Spinal cord (tissue), 10 donors: ENCODE results near the gene LCOR. TPM values are rescaled to one million over a fixed set of nuclear protein-coding genes. Genes with fewer than 3 reads are reported as not detected.

Source experiments
- DNase-seq, 6 donors: peaks; one replicate each; pipeline versions ENCODE4 v3.0.0 to v3.0.0-alpha.2; 2013 to 2015; ENCODE audit warnings: low spot score in 6 of 6, low read depth in 4 of 6
- H3K27ac ChIP-seq: one replicate; pipeline ENCODE4 v1.5.1; 2013; ENCODE audit warnings: low read depth, low read length, control low read depth
- H3K27me3 ChIP-seq: one replicate; pipeline ENCODE4 v1.6.1; 2013; ENCODE audit warnings: low read length; ENCODE audit not compliant: control insufficient read depth, insufficient read depth
- H3K36me3 ChIP-seq: one replicate; pipeline ENCODE4 v1.6.1; 2013; ENCODE audit warnings: low read length; ENCODE audit not compliant: control insufficient read depth, insufficient read depth
- H3K4me1 ChIP-seq: one replicate; pipeline ENCODE4 v1.6.1; 2013; ENCODE audit warnings: low read length; ENCODE audit not compliant: control insufficient read depth, insufficient read depth
- H3K4me3 ChIP-seq: one replicate; pipeline ENCODE4 v1.5.1; 2013; ENCODE audit warnings: low read depth, low read length, control low read depth
- H3K9me3 ChIP-seq: one replicate; pipeline ENCODE4 v1.6.1; 2013; ENCODE audit warnings: low read length; ENCODE audit not compliant: control insufficient read depth, insufficient read depth
- WGBS: methylation state at CpG from one replicate; pipeline ENCODE4 v1.1.5; 2013; ENCODE audit warnings: missing lambda C conversion rate; ENCODE audit not compliant: insufficient coverage; 5-methylcytosine and 5-hydroxymethylcytosine counted together
- polyA plus RNA-seq, 2 donors: library from polyadenylated mRNA; unstranded; fragments of 120-200 nt; gene quantifications; one replicate each; pipeline ENCODE4 v1.2.1, GENCODE V29; 2013; ENCODE audit not compliant: insufficient read length in 2 of 2
- total RNA-seq, 2 donors: library from RNA; depleted of rRNA in 1 of 2; stranded (reverse); fragments of 120-200 nt in 1 of 2; fragments of >200 nt in 1 of 2; gene quantifications; one replicate each; pipeline versions ENCODE4 v1.2.3 to v1.2.4, GENCODE V29; 2013 to 2014
- donor health status: healthy.

The LCOR gene
- total and polyA plus RNA-seq, 4 donors: 12.6 to 59.8 (median 22.0) TPM

DNA sequence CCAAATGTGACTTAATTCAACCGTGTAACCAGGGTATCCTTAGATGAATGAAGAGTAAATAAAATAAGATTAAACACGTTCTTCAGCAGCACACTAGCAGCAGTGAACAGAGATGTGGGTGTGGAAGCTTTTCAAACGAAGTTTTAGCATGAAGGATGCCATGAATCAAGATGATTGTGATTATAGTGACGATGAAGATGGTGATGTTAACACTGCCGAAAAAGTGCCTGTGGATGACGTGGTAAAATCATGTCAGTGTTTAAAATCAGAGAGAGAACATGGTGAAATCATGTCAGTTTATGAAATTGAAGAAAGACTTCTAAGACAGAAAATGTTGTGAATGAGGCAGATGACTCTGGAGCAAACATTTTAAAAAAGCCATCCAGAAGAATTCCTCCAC, 19.2 kb downstream of the LCOR start:
- DNase-seq: no peak
- peaks cover 3% of the 10 kb centered on the region for H3K4me1 ChIP-seq
- H3K4me3 ChIP-seq: no peak overlapping the region
- no peaks in the 10 kb centered on the region for H3K27me3 ChIP-seq
- WGBS: 69% methylated on average over 5 of the region's 6 CpGs
- H3K36me3 ChIP-seq: no peaks in the 10 kb centered on the region
- H3K27ac ChIP-seq: no peak overlapping the region
- no peaks in the 10 kb centered on the region for H3K9me3 ChIP-seq

GRCh38 chr10:96856317-96856716, 24.2 kb downstream of the LCOR start:
- no peaks in the 10 kb centered on the region for H3K4me1 ChIP-seq
- H3K9me3 ChIP-seq: no peaks in the 10 kb centered on the region
- H3K36me3 ChIP-seq: peaks cover 4% of the 10 kb centered on the region
- H3K4me3 ChIP-seq: no peak overlapping the region
- DNase-seq: no peak
- no peaks in the 10 kb centered on the region for H3K27me3 ChIP-seq
- H3K27ac ChIP-seq: no peak overlapping the region
- 88% methylated on average over 2 of the region's 3 CpGs for WGBS

DNA sequence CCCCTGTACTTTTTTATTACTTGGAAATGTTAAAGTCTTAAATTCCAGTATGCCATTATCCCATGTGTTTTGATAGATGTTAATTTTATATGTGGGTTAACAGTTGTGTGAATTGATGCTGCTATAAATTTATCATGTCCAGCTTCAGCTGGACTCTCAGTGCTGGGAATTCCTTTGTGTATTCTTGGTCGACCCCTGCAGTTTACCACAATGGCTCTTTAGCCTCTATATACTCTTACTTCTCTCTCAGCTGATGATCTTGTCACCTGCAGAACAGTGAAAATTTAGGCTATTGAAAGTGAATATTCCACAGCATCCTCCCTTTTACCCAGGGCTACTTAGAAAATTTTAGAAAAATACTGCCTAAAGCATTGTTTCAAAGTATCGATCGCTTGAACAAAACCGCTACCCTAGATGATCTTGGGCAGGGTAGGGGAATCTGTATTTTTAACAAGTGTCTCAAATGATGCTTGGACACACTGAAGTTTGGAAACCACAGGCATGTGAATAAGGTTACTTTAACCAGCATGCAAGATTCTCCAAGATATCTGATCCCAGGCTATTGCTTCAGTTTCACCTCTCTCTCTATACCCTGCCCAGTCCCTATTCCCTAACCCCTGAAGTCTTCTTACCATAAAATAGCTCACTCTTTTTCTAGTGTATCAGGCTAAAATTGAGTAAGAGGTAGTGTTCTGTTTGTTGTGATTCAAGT, 25.4 kb downstream of the LCOR start:
- Histone ChIP-seq H3K27me3 (no peaks in the 10 kb centered on the region), H3K36me3 (peaks cover 13% of the 10 kb centered on the region), H3K9me3 (no peaks in the 10 kb centered on the region), H3K4me1 (no peaks in the 10 kb centered on the region), H3K27ac (no peak overlapping the region), H3K4me3 (no peak overlapping the region)
- 83% methylated on average over 3 of the region's 4 CpGs for WGBS
- DNase-seq: no peak

- Histone ChIP-seq H3K4me1 (no peaks in the 10 kb centered on the region), H3K27me3 (no peaks in the 10 kb centered on the region), H3K36me3 (peaks cover 13% of the 10 kb centered on the region), H3K27ac (no peak overlapping the region), H3K9me3 (no peaks in the 10 kb centered on the region), H3K4me3 (no peak overlapping the region)
- WGBS: no CpG with 5 or more reads among the region's 2 CpGs
- DNase-seq: no peak
Measured at GRCh38 chr10:96858038-96858705, 26.1 kb downstream of the LCOR start.

GRCh38 chr10:96858706-96859050, 26.6 kb downstream of the LCOR start:
- no peak overlapping the region for H3K4me3 ChIP-seq
- H3K36me3 ChIP-seq: peaks cover 13% of the 10 kb centered on the region
- no peak for DNase-seq
- H3K27me3 ChIP-seq: no peaks in the 10 kb centered on the region
- 100% methylated on average over 1 of the region's 2 CpGs for WGBS
- H3K9me3 ChIP-seq: no peaks in the 10 kb centered on the region
- H3K27ac ChIP-seq: no peak overlapping the region
- H3K4me1 ChIP-seq: no peaks in the 10 kb centered on the region

DNA sequence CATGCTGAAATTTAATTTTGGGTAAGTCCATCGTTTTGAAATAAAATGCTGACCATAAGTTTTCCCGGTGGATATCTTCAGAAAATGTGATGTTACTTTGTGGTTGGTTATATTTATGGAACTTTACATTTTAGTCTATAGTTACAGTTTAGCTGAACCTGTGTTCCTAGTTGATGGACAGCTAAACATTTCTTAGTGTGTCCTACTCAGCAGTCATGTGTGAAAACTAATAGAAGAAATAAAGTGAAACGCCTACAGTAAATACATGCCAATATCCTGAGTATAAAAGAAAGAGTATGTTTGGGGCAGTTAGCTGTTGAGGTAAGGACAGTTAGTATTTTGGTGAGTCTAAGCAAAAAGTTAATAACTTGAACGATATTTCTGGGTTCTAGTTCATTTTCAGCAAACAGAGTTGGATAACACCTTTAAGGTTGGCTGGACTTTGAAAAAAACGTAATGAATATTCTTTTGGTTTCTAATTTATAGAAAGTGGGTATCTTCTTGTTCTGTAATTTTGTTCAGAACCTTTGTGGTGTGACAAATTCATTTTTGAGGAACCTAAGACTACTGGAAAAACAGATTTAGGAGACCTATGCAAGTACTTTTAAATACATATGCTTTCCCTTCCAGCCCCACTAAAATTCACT, 28.7 kb downstream of the LCOR start:
- whole genome bisulfite sequencing: 100% methylated on average over 1 of the region's 5 CpGs
- Histone ChIP-seq H3K36me3 (peaks cover 13% of the 10 kb centered on the region), H3K9me3 (no peaks in the 10 kb centered on the region), H3K4me1 (no peaks in the 10 kb centered on the region), H3K27me3 (no peaks in the 10 kb centered on the region), H3K27ac (no peak overlapping the region), H3K4me3 (no peak overlapping the region)
- no peak for DNase-seq

DNA sequence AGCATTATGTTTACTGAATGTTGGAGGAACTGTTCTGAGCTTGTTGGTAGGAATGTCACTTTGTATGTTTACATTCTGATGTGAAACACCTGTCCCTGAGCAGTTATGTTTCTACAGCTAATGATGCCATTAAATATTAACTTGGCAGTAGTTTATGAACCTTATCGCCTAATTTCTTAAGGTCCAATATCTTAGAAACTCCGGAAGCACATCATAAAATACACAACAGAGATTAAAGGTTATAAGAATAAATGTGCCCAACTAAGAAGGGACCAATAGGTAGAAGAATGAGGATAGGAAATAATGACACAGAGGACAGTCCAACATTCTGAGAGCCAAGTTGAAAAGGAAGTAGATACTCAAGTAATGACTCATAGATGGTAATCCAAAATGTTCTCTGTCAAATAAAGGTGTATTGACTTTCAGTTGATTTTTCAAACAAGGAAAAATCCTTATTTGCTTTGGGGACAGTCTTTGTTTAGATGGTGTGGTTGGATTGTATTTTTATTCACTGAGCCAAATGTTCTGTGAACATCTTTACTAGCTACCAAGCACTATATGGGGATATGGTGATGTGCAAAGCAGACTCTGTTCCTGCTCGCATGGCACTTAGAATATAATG, 31.9 kb downstream of the LCOR start:
- no peaks in the 10 kb centered on the region for H3K4me1 ChIP-seq
- no peak overlapping the region for H3K27ac ChIP-seq
- DNase-seq: no peak
- no peaks in the 10 kb centered on the region for H3K9me3 ChIP-seq
- no peaks in the 10 kb centered on the region for H3K27me3 ChIP-seq
- no peak overlapping the region for H3K4me3 ChIP-seq
- peaks cover 13% of the 10 kb centered on the region for H3K36me3 ChIP-seq
- WGBS: no CpG with 5 or more reads among the region's 3 CpGs

DNA sequence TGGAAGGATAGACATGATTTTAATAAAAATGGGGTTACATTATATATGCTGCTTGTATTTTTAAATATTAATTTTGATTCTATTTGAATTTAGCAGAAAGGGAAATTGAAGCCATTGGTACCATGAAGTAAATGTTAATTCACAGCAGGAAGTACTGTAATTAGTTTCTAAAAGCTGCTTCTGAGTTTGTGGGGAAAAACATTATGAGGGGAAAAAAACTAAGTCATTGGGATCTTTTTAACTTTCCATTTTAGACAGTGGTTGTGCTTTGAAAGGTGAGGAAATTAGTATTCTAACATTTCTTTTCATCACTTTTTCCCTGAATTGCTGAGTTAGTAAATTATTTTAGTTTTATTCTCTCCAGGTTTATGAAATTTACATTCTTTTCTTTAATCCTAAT, 41.0 kb downstream of the LCOR start:
- no peaks in the 10 kb centered on the region for H3K27me3 ChIP-seq
- H3K36me3 ChIP-seq: peaks cover 5% of the 10 kb centered on the region
- DNase-seq: peak in 1 of 6 donors; percentile 46
- no peaks in the 10 kb centered on the region for H3K9me3 ChIP-seq
- peaks cover 4% of the 10 kb centered on the region for H3K4me1 ChIP-seq
- H3K27ac ChIP-seq: no peak overlapping the region
- no peak overlapping the region for H3K4me3 ChIP-seq

DNA sequence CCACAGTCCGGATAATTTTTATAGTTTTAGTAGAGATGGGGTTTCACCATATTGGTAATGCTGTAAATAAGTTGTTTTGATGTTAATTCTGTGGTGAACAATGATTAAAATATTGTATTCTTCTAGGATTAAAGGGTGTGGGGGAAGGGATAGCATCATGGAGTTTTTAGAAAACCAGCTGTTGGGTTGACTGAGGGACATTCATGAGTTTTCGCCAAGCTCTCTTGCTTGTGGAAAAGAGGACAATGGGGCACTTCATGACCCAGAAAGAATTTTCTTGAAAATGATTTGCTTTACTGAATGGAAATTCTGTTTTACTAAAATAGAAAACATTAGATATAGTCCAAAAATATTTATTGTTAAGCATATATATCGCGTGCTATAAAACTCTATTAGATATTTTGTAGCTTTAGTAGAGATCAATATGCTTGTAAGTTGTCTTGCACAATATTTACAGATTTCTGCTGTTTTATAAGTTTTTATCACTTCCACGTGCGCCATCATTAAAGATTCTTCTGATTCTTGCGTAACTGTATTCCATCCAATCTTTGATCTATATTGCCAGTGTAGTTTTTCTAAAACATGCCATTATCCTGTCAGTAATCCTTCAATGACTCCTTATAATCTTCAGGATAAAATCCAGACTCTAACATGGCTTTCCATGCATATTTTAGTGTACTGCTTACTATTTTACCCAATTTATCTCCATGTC, 41.8 kb downstream of the LCOR start:
- WGBS: 88% methylated on average over 5 of the region's 7 CpGs
- H3K4me3 ChIP-seq: no peak overlapping the region
- DNase-seq: peak in 1 of 6 donors; percentile 38

More for the DNA sequence above, 41.8 kb downstream of the LCOR start:
- Histone ChIP-seq H3K9me3 (no peaks in the 10 kb centered on the region), H3K27ac (peak overlapping the region; percentile 57), H3K4me1 (peaks cover 4% of the 10 kb centered on the region), H3K36me3 (peaks cover 9% of the 10 kb centered on the region), H3K27me3 (no peaks in the 10 kb centered on the region)
